HG03060 (cell line): ENCODE results near the gene NPM1.

ENCODE experiments used
- ATAC-seq: cut with Tn5 transposase; IDR thresholded peaks from one replicate; pipeline ENCODE4 v1.9.1; 2021; ENCODE audit warnings: low read depth, moderate number of reproducible peaks; ENCODE audit not compliant: unreplicated experiment

NPM1 gene

GRCh38 chr5:171445644-171446516 lies 58.2 kb downstream of the NPM1 start:
- ATAC-seq, result no peak

- no peak for ATAC-seq
Measured at GRCh38 chr5:171447226-171447625, 59.6 kb downstream of the NPM1 start.

GRCh38 chr5:171449426-171449825 lies 61.8 kb downstream of the NPM1 start:
- ATAC-seq, result no peak

- no peak for ATAC-seq
Measured at GRCh38 chr5:171450423-171451331, 63.0 kb downstream of the NPM1 start.

GRCh38 chr5:171451421-171451820 lies 63.8 kb downstream of the NPM1 start:
- no peak for ATAC-seq

GRCh38 chr5:171453056-171453725 lies 65.5 kb downstream of the NPM1 start:
- no peak for ATAC-seq

GRCh38 chr5:171453988-171454387 lies 66.3 kb downstream of the NPM1 start:
- ATAC-seq, result no peak

GRCh38 chr5:171454549-171454948 lies 66.9 kb downstream of the NPM1 start:
- no peak for ATAC-seq

- no peak for ATAC-seq
Measured at GRCh38 chr5:171455522-171455921, 67.9 kb downstream of the NPM1 start.

GRCh38 chr5:171457208-171457981 lies 69.7 kb downstream of the NPM1 start:
- no peak for ATAC-seq

GRCh38 chr5:171459839-171460238 lies 72.2 kb downstream of the NPM1 start:
- ATAC-seq, result no peak
